Measurements from ENCODE around the gene WNT6.

DNA sequence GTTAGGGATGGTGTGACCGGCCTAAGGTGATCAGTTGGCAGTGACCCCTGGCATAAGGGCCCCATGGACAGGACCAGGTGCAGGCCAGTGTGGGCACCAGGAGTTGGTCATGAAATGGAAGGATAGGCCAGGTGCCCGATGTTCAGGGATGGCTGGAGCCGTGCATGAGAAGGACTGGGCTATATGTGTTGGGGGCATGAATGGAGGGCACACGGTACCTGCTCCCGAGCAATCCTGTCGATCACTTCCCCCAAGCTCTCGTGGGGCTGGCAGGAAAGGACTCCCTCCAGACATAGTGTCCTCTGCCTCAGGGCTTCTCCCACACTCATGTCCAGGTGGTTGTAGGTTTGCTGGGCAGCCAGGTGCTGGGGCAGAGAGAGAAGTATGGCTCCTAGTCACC is 35.6 kb upstream of the WNT6 start:
- TF ChIP-seq, protein P1, sequence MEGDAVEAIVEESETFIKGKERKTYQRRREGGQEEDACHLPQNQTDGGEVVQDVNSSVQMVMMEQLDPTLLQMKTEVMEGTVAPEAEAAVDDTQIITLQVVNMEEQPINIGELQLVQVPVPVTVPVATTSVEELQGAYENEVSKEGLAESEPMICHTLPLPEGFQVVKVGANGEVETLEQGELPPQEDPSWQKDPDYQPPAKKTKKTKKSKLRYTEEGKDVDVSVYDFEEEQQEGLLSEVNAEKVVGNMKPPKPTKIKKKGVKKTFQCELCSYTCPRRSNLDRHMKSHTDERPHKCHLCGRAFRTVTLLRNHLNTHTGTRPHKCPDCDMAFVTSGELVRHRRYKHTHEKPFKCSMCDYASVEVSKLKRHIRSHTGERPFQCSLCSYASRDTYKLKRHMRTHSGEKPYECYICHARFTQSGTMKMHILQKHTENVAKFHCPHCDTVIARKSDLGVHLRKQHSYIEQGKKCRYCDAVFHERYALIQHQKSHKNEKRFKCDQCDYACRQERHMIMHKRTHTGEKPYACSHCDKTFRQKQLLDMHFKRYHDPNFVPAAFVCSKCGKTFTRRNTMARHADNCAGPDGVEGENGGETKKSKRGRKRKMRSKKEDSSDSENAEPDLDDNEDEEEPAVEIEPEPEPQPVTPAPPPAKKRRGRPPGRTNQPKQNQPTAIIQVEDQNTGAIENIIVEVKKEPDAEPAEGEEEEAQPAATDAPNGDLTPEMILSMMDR (IDR thresholded peaks at IDR 0.05; ENCODE audit: low read depth, low read length, poor library complexity, severe bottlenecking) = no peak
- no peak for TF ChIP-seq EZH2phosphoT487 (IDR thresholded peaks at IDR 0.05; ENCODE audit: borderline replicate concordance, low read length)

All from DOHH2 (cell line).